Ovary (tissue), 9 donors: ENCODE measurements around the gene PTPRU. TPM values are rescaled to one million over a fixed set of nuclear protein-coding genes. Genes with fewer than 3 reads are reported as not detected.

ENCODE experiments used
- DNase-seq, 5 donors: peaks; one replicate each; pipeline ENCODE4 v3.0.0-alpha.2; 2019 to 2020
- H3K27ac ChIP-seq, 2 donors: fragments of 200-600 bp; one replicate each; pipeline versions ENCODE4 v1.5.1 to v1.8.0; 2019 to 2022
- H3K27me3 ChIP-seq: fragments of 200-600 bp; one replicate; pipeline ENCODE4 v1.8.0; 2022
- H3K36me3 ChIP-seq: fragments of 200-600 bp; sonication (generic); one replicate; pipeline ENCODE4 v1.5.1; 2019
- H3K4me1 ChIP-seq: one replicate; pipeline ENCODE4 v1.8.1; 2013; ENCODE audit warnings: mild to moderate bottlenecking, moderate library complexity; ENCODE audit not compliant: insufficient read depth
- H3K4me3 ChIP-seq: fragments of 200-600 bp; sonication (generic); one replicate; pipeline ENCODE4 v1.5.1; 2017
- H3K9me3 ChIP-seq, 2 donors: fragments of 200-600 bp in 1 of 2; sonication (generic) in 1 of 2; one replicate each; pipeline versions ENCODE4 v1.5.1 to v1.8.1; 2013 to 2019; ENCODE audit warnings: mild to moderate bottlenecking in 1 of 2, moderate library complexity in 1 of 2
- CTCF ChIP-seq, 3 donors: fragments of 450-650 bp in 2 of 3; fragments of 200-600 bp in 1 of 3; IDR thresholded peaks; one replicate each; pipeline versions ENCODE4 v1.5.1 to v1.8.0; 2016 to 2022; ENCODE audit warnings: antibody characterized with exemption in 3 of 3, mild to moderate bottlenecking in 1 of 3
- EP300 ChIP-seq: sonication (generic); formaldehyde crosslinking; IDR thresholded peaks from one replicate; pipeline ENCODE4 v1.6.1; 2017; ENCODE audit warnings: antibody characterized with exemption
- POLR2A ChIP-seq: fragments of 450-650 bp; IDR thresholded peaks from one replicate; pipeline ENCODE4 v1.6.1; 2017; ENCODE audit warnings: antibody characterized with exemption, mild to moderate bottlenecking, moderate library complexity
- WGBS, 3 donors: extraction: QIAGEN DNeasy Blood & Tissue Kit in 1 of 3; methylation state at CpG; one replicate each; pipeline versions ENCODE4 v1.1.5 to v1.1.7; 2013 to 2017; 5-methylcytosine and 5-hydroxymethylcytosine counted together
- intact Hi-C, 4 donors: fragments of 100-400 bp; cut with DNase I; formaldehyde crosslinking; loops; one replicate each; pipeline versions ENCODE4 v1.11.0 to v1.15.1; 2022 to 2023
- polyA plus RNA-seq, 2 donors: library from polyadenylated mRNA; stranded (reverse); fragments of 200-250 nt in 1 of 2; fragments of 350-450 nt in 1 of 2; fragmentation: Illumina TruSeq in 1 of 2; extraction: RNeasy Lipid Tissue Mini Kit (QIAGEN cat#74804) in 1 of 2; gene quantifications; one replicate each; pipeline ENCODE4 v1.2.3, GENCODE V29; 2013 to 2014
- total RNA-seq, 7 donors: library from RNA; depleted of rRNA in 2 of 7; stranded (reverse); fragments of >200 nt in 2 of 7; fragmentation: NEBNext Ultra II Directional in 3 of 7; extraction: Animal tissue kit (Norgen Biotek cat#: 25700) in 3 of 7; gene quantifications; one replicate each; pipeline versions ENCODE4 v1.1.0 to v1.2.4, GENCODE V29; 2016 to 2023
- donor health status: DM: no; HTN: no; CAD: no; lungs with moderate emphysema.
- donor health status: DM: no; HTN: no; CAD: no.
- donor health status: Bipolar disorder and iron deficiency.
- donor health status: DM: yes; HTN: yes; CAD: no.
- donor health status: DM: no; HTN: no; CAD: no.
- donor health status: DM: yes; HTN: yes; CAD: no.

PTPRU gene
- total and polyA plus RNA-seq, 9 donors = 2.9 to 45.2 (median 29.9) TPM

- 74 to 76% (median 75%) methylated on average over 4 of the region's 4 CpGs for WGBS, 3 donors
- Histone ChIP-seq H3K36me3 (no peaks in the 10 kb centered on the region), H3K9me3 (no peaks in the 10 kb centered on the region), H3K27ac (no peak overlapping the region), H3K4me3 (no peak overlapping the region), H3K27me3 (no peaks in the 10 kb centered on the region), H3K4me1 (peaks cover 2% of the 10 kb centered on the region)
- no peak for DNase-seq
- intact Hi-C loops = no loop called here
- TF ChIP-seq CTCF (IDR thresholded peaks at IDR 0.05) = no peak
- TF ChIP-seq POLR2A = no peak
- no peak for TF ChIP-seq EP300
Observed at GRCh38 chr1:29264773-29265389, 28.6 kb downstream of the PTPRU start.

- no peak overlapping the region for H3K27ac ChIP-seq
- H3K36me3 ChIP-seq = no peaks in the 10 kb centered on the region
- no peak for TF ChIP-seq CTCF (IDR thresholded peaks at IDR 0.05)
- TF ChIP-seq POLR2A = no peak
- TF ChIP-seq EP300 = no peak
- no peaks in the 10 kb centered on the region for H3K27me3 ChIP-seq
- H3K4me1 ChIP-seq = peaks cover 3% of the 10 kb centered on the region
- no peaks in the 10 kb centered on the region for H3K9me3 ChIP-seq
- no peak for DNase-seq
- intact Hi-C loops = no loop called here
- H3K4me3 ChIP-seq = no peak overlapping the region
- 94 to 97% (median 96%) methylated on average over 3 of the region's 3 CpGs for WGBS, 3 donors
Observed at GRCh38 chr1:29266912-29267311, 30.6 kb downstream of the PTPRU start.

GRCh38 chr1:29267321-29268070 is 31.2 kb downstream of the PTPRU start:
- Histone ChIP-seq H3K27ac (no peak overlapping the region), H3K4me3 (no peak overlapping the region), H3K36me3 (no peaks in the 10 kb centered on the region), H3K9me3 (no peaks in the 10 kb centered on the region), H3K4me1 (peaks cover 3% of the 10 kb centered on the region), H3K27me3 (no peaks in the 10 kb centered on the region)
- 85 to 89% (median 88%) methylated on average over 9 of the region's 9 CpGs for WGBS, 3 donors
- intact Hi-C loops = no loop called here
- no peak for DNase-seq
- TF ChIP-seq EP300 (no peak), CTCF (IDR thresholded peaks at IDR 0.05) (no peak), POLR2A (no peak)

- H3K27ac ChIP-seq = no peak overlapping the region
- no peaks in the 10 kb centered on the region for H3K36me3 ChIP-seq
- 16 to 39% (median 25%) methylated on average over 8 of the region's 8 CpGs for WGBS, 3 donors
- no peaks in the 10 kb centered on the region for H3K9me3 ChIP-seq
- H3K27me3 ChIP-seq = no peaks in the 10 kb centered on the region
- peaks cover 3% of the 10 kb centered on the region for H3K4me1 ChIP-seq
- intact Hi-C loops = no loop called here
- no peak overlapping the region for H3K4me3 ChIP-seq
- TF ChIP-seq EP300 (no peak), POLR2A (no peak), CTCF (IDR thresholded peaks at IDR 0.05) (no peak)
- DNase-seq = no peak
Observed at GRCh38 chr1:29269382-29269781, 33.1 kb downstream of the PTPRU start.
